Stomach (tissue), 9 donors: ENCODE results near the gene ZNF512. TPM values are rescaled to one million over a fixed set of nuclear protein-coding genes. Genes with fewer than 3 reads are reported as not detected.

ENCODE experiments used
- DNase-seq, 2 donors: peaks; one replicate each; pipeline versions ENCODE4 v3.0.0 to v3.0.0-alpha.2; 2013 to 2019
- H3K27ac ChIP-seq, 5 donors: fragments of 200-600 bp in 4 of 5; sonication (generic) in 4 of 5; one replicate each; pipeline ENCODE4 v1.5.1; 2013 to 2019; ENCODE audit warnings: mild to moderate bottlenecking in 1 of 5, moderate library complexity in 1 of 5
- H3K27me3 ChIP-seq, 3 donors: fragments of 200-600 bp; sonication (generic); one replicate each; pipeline ENCODE4 v1.5.1; 2017 to 2019; ENCODE audit warnings: mixed run types in 1 of 3
- H3K36me3 ChIP-seq, 4 donors: fragments of 200-600 bp; sonication (generic); 1 replicate in 3 of 4; 2 replicates in 1 of 4; pipeline ENCODE4 v1.5.1; 2016 to 2019
- H3K4me1 ChIP-seq, 4 donors: fragments of 200-600 bp; sonication (generic); one replicate each; pipeline ENCODE4 v1.5.1; 2016 to 2019
- H3K4me3 ChIP-seq, 4 donors: fragments of 200-600 bp; sonication (generic) in 3 of 4; one replicate each; pipeline ENCODE4 v1.5.1; 2016 to 2019; ENCODE audit warnings: mild to moderate bottlenecking in 1 of 4
- H3K9me3 ChIP-seq, 4 donors: fragments of 200-600 bp; sonication (generic); one replicate each; pipeline ENCODE4 v1.5.1; 2016 to 2019
- EP300 ChIP-seq: sonication (generic); formaldehyde crosslinking; IDR thresholded peaks from one replicate; pipeline ENCODE4 v1.6.1; 2017; ENCODE audit warnings: antibody characterized with exemption
- POLR2A ChIP-seq, 4 donors: fragments of 450-650 bp; IDR thresholded peaks; one replicate each; pipeline ENCODE4 v1.6.1; 2016; ENCODE audit warnings: antibody characterized with exemption in 4 of 4, control low read depth in 2 of 4, mild to moderate bottlenecking in 1 of 4, moderate library complexity in 1 of 4
- POLR2AphosphoS5 ChIP-seq, 3 donors: sonication (generic); formaldehyde crosslinking; IDR thresholded peaks; one replicate each; pipeline ENCODE4 v1.6.1; 2016; ENCODE audit warnings: antibody characterized with exemption in 3 of 3
- WGBS, 5 donors: extraction: QIAGEN DNeasy Blood & Tissue Kit in 3 of 5; methylation state at CpG; one replicate each; pipeline versions ENCODE4 v1.1.5 to v1.1.7; 2013 to 2018; 5-methylcytosine and 5-hydroxymethylcytosine counted together
- intact Hi-C: fragments of 100-400 bp; cut with DNase I; formaldehyde crosslinking; loops from one replicate; pipeline ENCODE4 v1.15.1; 2023; ENCODE audit warnings: low total_unique reads
- polyA plus RNA-seq, 3 donors: library from polyadenylated mRNA; stranded (reverse); fragments of 200-250 nt; gene quantifications; one replicate each; pipeline ENCODE4 v1.2.3, GENCODE V29; 2013
- total RNA-seq, 5 donors: library from RNA; depleted of rRNA; stranded (reverse); fragments of >200 nt; gene quantifications; one replicate each; pipeline versions ENCODE4 v1.1.0 to v1.2.3, GENCODE V29; 2014 to 2016
- TF ChIP-seq, protein P1 (sequence below), 7 experiments: fragments of 450-650 bp in 4 of 7; fragments of 200-600 bp in 3 of 7; sonication (generic) in 3 of 7; IDR thresholded peaks; one replicate each; pipeline ENCODE4 v1.5.1; 2016 to 2019; ENCODE audit warnings: antibody characterized with exemption in 7 of 7, control low read depth in 2 of 7, mild to moderate bottlenecking in 1 of 7
- donor health status: healthy with polysubstance abuse.
- donor health status: Bipolar disorder and iron deficiency.
- donor health status: healthy.

Gene ZNF512
- total and polyA plus RNA-seq, 8 donors = 6.4 to 35.8 (median 10.8) TPM

GRCh38 chr2:27663285-27664153 is 80.7 kb downstream of the ZNF512 start, which contains the start of the genes SLC4A1AP and SUPT7L:
TSS of gene SLC4A1AP (plus strand) at chr2:27663889. CDS start at chr2:27663915, 26 bp downstream.
TSS of gene SUPT7L (minus strand) at chr2:27663614. CDS start at chr2:27662192, 1,422 bp downstream.
- intact Hi-C loops = no loop called here
- peak within 1 kb of the TSS; percentile 83 to 96 (median 94) for H3K27ac ChIP-seq
- TF ChIP-seq EP300 (no peak), POLR2AphosphoS5 (IDR thresholded peaks at IDR 0.05) (peak; percentile 6 to 59 (median 53))
- H3K4me1 ChIP-seq = peaks cover 17 to 54% (median 43%) of the 10 kb centered on the region in 4 donors
- H3K36me3 ChIP-seq = peaks cover 23 to 56% (median 54%) of the 10 kb centered on the region in 4 donors
- WGBS, 5 donors = 0 to 1% (median 0%) methylated on average over 52 to 56 of the region's 56 CpGs
- peak; percentile 74 to 91 for DNase-seq
- no peaks in the 10 kb centered on the region for H3K27me3 ChIP-seq
- H3K4me3 ChIP-seq = peak within 1 kb of the TSS; percentile 66 to 99 (median 91)
- H3K9me3 ChIP-seq = no peaks in the 10 kb centered on the region

DNA sequence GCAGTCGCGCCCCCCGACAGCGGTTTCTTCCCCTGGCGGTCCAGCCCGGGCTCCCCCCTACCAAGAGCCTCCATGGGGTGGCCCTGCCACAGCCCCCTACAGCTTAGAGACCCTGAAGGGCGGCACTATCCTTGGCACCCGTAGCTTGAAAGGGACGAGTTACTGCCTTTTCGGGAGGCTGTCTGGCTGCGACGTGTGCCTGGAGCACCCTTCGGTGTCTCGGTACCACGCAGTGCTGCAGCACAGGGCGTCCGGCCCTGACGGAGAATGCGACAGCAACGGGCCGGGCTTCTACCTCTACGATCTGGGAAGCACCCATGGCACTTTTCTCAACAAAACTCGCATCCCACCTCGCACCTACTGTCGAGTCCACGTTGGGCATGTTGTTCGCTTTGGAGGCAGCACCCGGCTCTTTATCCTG is 81.3 kb downstream of the ZNF512 start:
- peak overlapping the region; percentile 66 to 99 (median 91) for H3K4me3 ChIP-seq
- peaks cover 17 to 54% (median 40%) of the 10 kb centered on the region in 4 donors for H3K4me1 ChIP-seq
- H3K36me3 ChIP-seq = peaks cover 28 to 57% (median 55%) of the 10 kb centered on the region in 4 donors
- intact Hi-C loops = no loop called here
- TF ChIP-seq POLR2A (IDR thresholded peaks at IDR 0.05) = no peak
- TF ChIP-seq, protein P1, sequence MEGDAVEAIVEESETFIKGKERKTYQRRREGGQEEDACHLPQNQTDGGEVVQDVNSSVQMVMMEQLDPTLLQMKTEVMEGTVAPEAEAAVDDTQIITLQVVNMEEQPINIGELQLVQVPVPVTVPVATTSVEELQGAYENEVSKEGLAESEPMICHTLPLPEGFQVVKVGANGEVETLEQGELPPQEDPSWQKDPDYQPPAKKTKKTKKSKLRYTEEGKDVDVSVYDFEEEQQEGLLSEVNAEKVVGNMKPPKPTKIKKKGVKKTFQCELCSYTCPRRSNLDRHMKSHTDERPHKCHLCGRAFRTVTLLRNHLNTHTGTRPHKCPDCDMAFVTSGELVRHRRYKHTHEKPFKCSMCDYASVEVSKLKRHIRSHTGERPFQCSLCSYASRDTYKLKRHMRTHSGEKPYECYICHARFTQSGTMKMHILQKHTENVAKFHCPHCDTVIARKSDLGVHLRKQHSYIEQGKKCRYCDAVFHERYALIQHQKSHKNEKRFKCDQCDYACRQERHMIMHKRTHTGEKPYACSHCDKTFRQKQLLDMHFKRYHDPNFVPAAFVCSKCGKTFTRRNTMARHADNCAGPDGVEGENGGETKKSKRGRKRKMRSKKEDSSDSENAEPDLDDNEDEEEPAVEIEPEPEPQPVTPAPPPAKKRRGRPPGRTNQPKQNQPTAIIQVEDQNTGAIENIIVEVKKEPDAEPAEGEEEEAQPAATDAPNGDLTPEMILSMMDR (IDR thresholded peaks at IDR 0.05) = no peak
- no peak for TF ChIP-seq POLR2AphosphoS5 (IDR thresholded peaks at IDR 0.05)
- no peak for TF ChIP-seq EP300
- no peak for DNase-seq
- H3K27ac ChIP-seq = peak overlapping the region; percentile 83 to 96 (median 94)
- no peaks in the 10 kb centered on the region for H3K27me3 ChIP-seq
- 2 to 12% (median 4%) methylated on average over 9 to 28 of the region's 28 CpGs for WGBS, 5 donors
- no peaks in the 10 kb centered on the region for H3K9me3 ChIP-seq

DNA sequence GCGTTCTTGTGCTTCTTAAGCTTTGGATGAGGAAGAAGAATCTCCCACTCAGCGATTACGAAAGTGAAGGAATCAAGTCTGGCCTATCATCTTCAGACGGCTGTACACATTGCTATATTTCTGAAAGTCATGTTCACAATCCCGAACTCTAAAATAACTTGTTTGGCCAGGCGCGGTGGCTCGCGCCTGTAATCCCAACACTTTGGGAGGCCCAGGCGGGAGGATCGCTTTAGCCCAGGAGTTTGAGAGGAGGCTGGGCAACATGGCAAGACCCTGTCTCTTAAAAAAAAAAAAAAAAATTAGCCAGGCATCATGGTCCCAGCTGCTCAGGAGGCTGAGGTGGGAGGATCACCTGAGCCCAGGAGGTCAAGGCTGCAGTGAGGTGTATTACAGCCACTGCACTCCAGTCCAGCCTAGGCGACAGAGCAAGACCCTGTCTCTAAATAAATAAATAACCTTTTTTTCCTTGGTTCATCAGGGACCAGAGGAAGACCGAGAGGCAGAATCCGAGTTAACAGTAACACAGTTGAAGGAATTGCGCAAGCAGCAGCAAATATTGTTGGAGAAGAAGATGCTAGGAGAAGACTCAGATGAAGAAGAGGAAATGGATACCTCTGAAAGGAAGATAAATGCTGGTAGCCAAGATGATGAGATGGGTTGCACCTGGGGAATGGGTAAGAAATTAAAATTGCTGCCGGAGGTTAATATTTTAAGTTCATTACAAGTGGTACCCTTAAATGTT is 82.0 kb downstream of the ZNF512 start:
- Histone ChIP-seq H3K36me3 (peaks cover 35 to 57% (median 55%) of the 10 kb centered on the region in 4 donors), H3K27me3 (no peaks in the 10 kb centered on the region), H3K9me3 (no peaks in the 10 kb centered on the region), H3K27ac (peak overlapping the region in 2 of 5 donors; percentile 94), H3K4me1 (peaks cover 17 to 54% (median 37%) of the 10 kb centered on the region in 4 donors), H3K4me3 (peak overlapping the region; percentile 66 to 99 (median 91))
- intact Hi-C loops = no loop called here
- TF ChIP-seq POLR2AphosphoS5 (IDR thresholded peaks at IDR 0.05) = no peak
- no peak for TF ChIP-seq POLR2A (IDR thresholded peaks at IDR 0.05)
- TF ChIP-seq, protein P1 (IDR thresholded peaks at IDR 0.05) = no peak
- no peak for TF ChIP-seq EP300
- 82 to 89% (median 85%) methylated on average over 16 of the region's 16 CpGs for WGBS, 5 donors
- no peak for DNase-seq

DNA sequence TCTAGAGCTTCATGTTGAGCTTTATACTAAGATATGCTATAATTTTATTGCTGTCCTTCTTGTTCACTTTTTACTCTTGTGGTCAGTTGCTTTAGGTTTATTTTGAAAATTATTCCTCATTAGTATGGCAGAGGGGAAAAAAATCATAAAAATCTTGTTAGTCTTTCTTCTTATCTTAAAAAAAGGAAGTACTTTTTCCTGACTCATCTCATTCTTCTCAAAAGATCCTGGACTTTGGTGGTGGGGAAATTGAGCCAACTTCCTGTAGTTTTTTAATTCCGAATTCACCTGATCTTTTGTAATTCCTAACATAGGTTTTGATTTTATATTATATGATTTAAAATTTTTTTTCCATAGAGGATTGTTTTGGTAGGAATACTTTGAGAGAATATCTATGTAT is 84.6 kb downstream of the ZNF512 start:
- H3K9me3 ChIP-seq = no peaks in the 10 kb centered on the region
- 76 to 82% (median 81%) methylated on average over 1 of the region's 1 CpG for WGBS, 5 donors
- peaks cover 12 to 39% (median 26%) of the 10 kb centered on the region in 4 donors for H3K4me1 ChIP-seq
- no peak overlapping the region for H3K27ac ChIP-seq
- TF ChIP-seq POLR2A (IDR thresholded peaks at IDR 0.05) (no peak), POLR2AphosphoS5 (IDR thresholded peaks at IDR 0.05) (no peak), EP300 (no peak)
- TF ChIP-seq, protein P1 (IDR thresholded peaks at IDR 0.05) = no peak
- H3K36me3 ChIP-seq = peaks cover 37 to 61% (median 58%) of the 10 kb centered on the region in 4 donors
- no peak for DNase-seq
- no peak overlapping the region for H3K4me3 ChIP-seq
- intact Hi-C loops = no loop called here
- no peaks in the 10 kb centered on the region for H3K27me3 ChIP-seq
